GM19043 (cell line): ENCODE results near the gene OSBPL3.

ENCODE experiments used
- ATAC-seq: cut with Tn5 transposase; IDR thresholded peaks from one replicate; pipeline ENCODE4 v1.9.1; 2021; ENCODE audit warnings: low read depth; ENCODE audit not compliant: unreplicated experiment

Gene OSBPL3

GRCh38 chr7:24959735-24960485, 20.1 kb downstream of the OSBPL3 start:
- no peak for ATAC-seq

DNA sequence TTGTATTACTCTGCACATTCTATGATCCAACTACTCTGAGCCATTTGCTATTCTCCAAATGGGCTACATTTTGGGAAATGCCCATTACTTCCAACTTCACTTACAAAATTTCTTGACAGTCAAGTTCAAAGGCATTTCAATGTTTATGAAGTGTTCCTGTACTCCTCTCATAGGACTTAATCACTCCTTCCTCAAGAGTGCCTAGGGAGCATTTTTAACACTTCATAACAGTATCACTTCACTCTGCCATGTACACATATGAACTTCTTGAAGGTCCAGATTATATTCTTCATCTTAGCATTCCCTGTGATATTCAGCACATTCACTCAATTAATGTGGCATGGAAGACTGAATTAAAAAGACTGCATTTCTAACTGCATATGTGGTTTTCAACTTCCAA, 21.6 kb downstream of the OSBPL3 start:
- ATAC-seq: no peak

DNA sequence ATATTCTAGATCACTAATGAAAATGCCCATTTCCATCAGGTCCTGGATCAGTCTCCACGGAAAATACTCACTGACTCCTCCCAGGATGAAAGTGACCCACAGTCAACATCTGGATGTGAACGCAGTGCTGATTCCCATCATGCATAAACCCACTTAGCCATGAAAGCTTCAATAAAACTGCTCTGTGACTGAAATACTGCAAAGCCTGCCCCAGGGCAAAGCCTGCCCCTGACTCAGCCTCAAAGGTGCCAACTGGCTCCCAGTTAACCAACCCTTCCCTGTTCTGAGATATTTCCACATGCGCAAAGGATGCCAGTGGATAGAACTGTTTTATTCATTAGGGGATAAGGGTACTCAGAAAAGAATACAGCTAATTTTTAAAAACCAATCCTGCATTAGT, 24.0 kb downstream of the OSBPL3 start:
- ATAC-seq: no peak

DNA sequence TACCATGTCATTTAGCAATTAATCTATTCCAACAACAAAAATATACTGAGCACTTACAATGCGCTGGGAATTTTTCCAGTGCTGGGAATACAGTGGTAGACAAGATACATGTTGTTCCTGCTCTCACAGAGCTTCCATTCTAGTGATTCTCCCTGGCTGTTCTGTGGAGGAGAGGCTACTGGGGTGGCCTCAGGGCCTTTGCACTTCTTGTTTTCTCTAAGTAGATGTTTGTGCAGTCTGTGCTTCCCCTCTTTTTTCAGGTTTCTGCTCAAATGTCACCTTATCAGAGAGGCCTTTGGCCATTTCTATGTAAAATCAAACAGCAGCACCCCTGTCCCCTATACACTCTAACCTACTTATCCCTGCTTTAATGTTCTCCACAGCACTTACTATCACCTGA, 24.7 kb downstream of the OSBPL3 start:
- ATAC-seq: no peak

DNA sequence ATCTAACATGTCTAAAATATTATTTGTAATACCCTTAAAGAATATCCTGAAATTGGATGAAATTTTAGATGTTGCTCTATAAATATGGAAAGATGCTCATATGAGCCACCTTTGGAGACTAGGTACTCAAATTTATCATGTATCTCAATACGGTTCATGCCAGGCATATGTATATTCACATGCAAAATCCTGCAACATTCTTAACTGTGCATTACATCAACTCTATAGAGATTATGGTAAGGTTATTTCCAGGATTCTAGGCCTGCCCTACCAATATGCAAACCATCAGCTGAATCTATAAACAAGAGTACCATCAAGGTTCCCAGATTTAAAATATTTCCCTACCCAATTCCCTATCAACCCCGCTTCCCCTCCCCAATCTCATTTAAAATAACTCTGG, 27.5 kb downstream of the OSBPL3 start:
- ATAC-seq: no peak

DNA sequence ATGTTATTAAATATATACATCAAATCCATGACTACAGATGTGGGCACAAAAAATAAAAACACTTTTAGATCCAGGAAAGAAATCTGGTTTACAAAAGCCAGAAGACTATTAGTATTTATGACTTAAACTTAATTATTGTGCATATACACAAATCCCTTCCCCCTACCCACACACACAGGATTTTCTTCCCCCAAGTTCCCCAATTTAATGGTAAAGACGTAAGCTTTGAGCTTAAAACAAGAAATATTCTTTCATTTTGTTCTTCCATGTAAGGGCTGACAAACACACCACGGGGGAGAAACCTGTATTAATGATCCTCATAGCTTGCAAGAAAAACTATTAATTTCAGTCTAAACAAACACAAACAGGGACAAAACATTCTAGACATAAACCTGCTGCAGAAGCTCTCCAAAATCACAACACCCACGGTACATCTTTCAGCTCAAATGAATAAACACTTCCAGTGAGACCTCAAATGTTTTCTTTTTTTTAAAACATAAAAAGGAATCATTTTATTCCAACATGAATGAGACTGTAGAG, 28.5 kb downstream of the OSBPL3 start:
- no peak for ATAC-seq

- ATAC-seq: no peak
Observed at GRCh38 chr7:24949884-24950283, 30.1 kb downstream of the OSBPL3 start.

- ATAC-seq: peak; percentile 55
Observed at GRCh38 chr7:24948739-24949138, 31.2 kb downstream of the OSBPL3 start.

DNA sequence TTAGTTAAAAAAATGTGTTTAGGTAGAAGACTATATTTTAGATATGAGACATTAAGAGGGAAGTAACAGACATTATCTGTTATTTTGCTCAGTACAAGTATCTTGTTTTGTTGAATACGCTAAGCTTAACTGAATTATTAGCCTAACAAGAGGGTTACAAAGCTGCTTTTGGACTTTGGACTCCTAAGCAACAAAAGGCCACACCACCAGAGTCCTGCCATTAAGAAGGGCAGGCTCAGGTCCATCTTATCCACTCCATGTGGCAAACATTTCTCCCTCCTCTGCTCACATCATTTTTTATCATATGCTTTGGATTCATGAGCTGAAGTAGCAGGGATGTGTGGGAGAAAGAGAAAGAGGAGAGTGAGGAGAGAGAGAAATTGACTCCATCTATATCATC, 33.5 kb downstream of the OSBPL3 start:
- no peak for ATAC-seq

GRCh38 chr7:24945899-24946298, 34.1 kb downstream of the OSBPL3 start:
- ATAC-seq: no peak

DNA sequence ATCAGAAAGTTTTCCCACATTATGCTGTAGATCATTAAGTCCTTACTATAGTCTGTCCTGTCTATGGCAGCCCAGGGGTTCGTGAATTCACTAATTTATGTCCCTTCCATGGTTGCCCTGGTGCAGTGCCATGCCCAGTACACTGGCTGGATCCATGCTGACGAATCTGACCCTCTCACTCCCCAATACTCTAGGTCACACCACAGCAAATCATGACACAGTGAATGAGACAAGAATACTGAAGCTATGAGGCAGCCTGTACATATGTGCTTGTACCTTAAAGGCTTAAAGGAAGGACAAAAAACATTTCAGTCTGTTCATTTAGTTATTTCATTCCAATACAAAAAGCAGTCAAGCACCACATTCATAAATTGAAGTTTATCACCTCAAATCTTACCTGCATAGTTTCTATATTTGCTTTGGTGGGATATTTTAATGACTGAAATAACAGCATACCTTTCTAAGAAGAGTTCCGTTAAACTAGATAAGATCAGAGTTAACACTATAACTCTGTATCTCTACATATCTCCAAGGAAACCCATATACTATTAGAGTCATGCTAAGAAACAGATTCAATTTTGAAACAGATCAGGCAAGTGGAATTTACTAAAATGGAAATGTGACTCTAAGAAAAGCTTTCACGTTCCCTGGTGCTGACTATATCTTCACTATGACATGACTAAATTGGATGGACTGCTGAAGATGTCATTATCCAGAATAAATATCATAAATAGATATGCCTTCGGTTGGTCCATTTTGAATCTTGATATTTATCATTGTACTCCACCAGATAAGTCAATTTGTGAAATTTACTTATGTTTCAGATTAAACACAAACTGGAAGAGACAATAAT, 36.7 kb downstream of the OSBPL3 start:
- no peak for ATAC-seq

DNA sequence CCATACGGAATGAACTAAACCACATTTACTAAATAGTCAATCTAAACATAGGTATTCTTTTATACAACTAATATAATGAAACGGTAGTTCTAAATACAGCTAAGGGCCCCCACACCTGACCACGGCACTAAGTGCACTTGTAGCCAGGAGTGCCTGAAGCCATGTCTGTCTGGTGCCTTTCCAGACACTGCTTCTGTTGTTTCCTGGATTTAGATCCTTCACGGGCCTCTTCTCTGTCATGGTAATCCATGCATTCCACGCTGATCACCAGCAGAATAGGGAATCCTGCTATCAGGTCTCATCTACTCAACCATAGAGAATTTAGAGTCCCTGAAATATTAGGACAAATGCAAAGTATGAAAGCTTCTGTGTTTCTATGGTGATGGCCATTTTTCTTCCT, 37.8 kb downstream of the OSBPL3 start:
- no peak for ATAC-seq

GRCh38 chr7:24939416-24939815, 40.6 kb downstream of the OSBPL3 start:
- ATAC-seq: no peak

- ATAC-seq: peak; percentile 51
Observed at GRCh38 chr7:24936121-24936824, 43.7 kb downstream of the OSBPL3 start.

- ATAC-seq: no peak
Observed at GRCh38 chr7:24933298-24933697, 46.7 kb downstream of the OSBPL3 start.

DNA sequence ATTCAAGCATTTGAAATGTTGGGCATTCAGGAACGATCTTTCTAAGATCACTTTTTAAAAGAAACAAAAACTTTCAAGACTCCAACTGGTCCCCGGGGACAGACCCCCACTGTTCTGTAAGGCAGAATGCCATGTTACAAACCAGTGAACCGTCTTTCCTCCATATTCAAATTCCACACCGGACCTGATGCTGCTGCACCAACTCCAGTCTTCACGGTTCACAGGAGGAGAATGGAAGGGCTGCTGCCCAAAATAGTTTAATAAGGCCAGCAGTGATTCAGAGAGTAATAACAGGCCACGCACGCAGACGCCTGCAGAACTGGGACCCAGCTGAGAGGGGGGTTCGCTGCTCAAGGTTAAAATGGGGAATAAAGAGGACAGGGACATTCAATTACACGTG, 47.2 kb downstream of the OSBPL3 start:
- ATAC-seq: no peak

DNA sequence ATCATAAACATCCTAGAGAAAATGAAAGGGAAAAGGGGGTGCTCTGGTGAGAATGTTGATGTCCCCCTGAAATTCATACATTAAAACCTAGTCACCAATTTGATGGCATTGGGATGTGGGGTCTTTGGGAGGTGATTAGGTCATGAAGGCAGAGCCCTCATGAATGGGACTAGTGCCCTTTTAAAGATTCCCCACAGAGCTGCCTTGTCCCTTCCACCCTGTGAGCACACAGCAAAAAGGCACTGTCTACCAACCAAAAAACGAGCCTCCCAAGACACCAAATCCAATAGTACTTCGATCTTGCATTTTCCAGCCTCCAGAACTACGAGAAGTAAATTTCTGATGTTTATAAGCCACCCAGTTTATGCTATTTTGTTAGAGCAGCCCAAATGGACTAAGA, 47.6 kb downstream of the OSBPL3 start:
- ATAC-seq: no peak

GRCh38 chr7:24931844-24932243, 48.1 kb downstream of the OSBPL3 start:
- no peak for ATAC-seq

- ATAC-seq: no peak
Observed at GRCh38 chr7:24930856-24931255, 49.1 kb downstream of the OSBPL3 start.

DNA sequence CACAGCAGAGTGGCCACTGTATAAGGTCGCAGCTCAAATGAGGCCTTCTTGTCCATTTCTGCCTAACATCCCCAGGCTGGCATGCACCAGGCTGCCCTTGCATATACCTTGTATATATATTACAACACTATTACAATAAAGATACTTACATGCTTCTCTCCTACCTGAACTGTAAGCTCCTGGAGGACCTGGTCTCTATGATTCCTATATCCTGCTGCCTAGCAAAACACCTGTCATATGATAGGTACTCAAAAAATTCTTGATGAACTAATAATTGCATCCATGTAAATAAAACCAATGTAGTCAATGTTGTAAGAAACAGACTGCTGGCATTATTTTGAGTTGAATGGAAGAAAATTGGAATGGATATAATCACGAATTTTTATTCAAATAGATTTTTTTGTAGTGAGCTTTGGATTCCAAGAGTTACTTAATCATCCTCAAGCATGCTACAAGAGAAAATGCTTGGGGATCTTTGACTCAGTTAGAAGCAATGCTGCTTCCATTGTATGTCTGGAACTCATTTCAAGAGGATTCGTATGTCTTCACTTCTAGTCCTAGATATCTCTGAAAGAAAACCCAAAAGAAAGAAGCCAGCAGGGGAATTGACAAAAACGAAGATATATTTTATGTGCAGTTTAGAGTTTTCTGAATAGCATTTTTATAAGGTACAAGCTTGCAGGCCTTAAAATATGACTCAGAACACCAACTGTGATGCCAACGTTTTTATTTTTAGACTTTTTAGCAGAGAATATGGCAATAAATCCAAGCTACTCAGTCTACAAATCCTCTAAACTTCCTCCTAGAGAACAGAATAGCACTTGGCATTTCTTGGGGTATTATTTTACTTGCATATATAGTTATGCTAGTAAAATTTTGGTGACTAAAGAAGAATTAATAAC, 53.1 kb downstream of the OSBPL3 start:
- ATAC-seq: no peak
